GM18951 (cell line): Measurements from ENCODE around the gene CYBRD1.
A peak's percentile ranks its signal among the peaks of the same experiment; 100 is the strongest.
"Not testable (repeated sequence)": the region's sequence is repeated elsewhere in the genome, so short reads cannot be mapped to it uniquely, and the experiment has no call there.

Source experiments
- POLR2A ChIP-seq: IDR thresholded peaks from 4 replicates; pipeline ENCODE4 v1.6.1; 2011; ENCODE audit warnings: mild to moderate bottlenecking; ENCODE audit not compliant: insufficient read length, insufficient read depth; ENCODE audit errors: extremely low read depth
- in situ Hi-C: fragments of 300-500 bp; cut with MboI; formaldehyde crosslinking; loops from one replicate; pipeline ENCODE4 v1.12.0; 2022; ENCODE audit warnings: low sequenced_read_pairs, mixed read lengths, inconsistent platforms; ENCODE audit not compliant: unreplicated experiment

The CYBRD1 gene, protein sequence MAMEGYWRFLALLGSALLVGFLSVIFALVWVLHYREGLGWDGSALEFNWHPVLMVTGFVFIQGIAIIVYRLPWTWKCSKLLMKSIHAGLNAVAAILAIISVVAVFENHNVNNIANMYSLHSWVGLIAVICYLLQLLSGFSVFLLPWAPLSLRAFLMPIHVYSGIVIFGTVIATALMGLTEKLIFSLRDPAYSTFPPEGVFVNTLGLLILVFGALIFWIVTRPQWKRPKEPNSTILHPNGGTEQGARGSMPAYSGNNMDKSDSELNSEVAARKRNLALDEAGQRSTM

DNA sequence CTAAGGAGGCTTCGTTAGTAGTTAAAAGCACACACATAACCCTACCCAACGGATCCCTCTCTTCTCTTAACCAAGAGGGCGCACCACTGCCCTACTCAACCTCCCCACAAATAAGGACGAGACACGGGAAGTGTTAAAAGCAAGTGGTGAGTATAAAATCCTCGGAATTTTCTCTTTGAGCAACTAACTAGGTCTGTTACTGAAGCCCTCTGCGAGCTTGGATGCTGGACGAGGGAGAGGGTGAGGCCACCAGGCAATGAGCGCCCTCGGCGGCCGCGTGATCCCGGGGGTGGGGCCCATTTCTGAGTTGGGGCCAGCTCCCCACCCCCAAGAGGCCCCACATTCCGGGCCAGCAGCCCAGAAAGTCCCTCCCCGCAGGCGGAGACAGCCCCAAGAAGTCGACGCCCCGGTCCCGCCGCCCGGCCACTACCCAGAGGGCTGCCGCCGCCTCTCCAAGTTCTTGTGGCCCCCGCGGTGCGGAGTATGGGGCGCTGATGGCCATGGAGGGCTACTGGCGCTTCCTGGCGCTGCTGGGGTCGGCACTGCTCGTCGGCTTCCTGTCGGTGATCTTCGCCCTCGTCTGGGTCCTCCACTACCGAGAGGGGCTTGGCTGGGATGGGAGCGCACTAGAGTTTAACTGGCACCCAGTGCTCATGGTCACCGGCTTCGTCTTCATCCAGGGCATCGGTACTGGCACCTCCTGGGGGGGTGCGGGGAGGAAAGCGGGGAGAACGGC, at the start of gene CYBRD1:
CYBRD1 (plus strand) TSS at position 423 of the 736 bp plus-strand sequence; CDS start at position 495, 72 bp downstream.
- in situ Hi-C loops = no loop called here
- TF ChIP-seq POLR2A = peak; percentile 69

DNA sequence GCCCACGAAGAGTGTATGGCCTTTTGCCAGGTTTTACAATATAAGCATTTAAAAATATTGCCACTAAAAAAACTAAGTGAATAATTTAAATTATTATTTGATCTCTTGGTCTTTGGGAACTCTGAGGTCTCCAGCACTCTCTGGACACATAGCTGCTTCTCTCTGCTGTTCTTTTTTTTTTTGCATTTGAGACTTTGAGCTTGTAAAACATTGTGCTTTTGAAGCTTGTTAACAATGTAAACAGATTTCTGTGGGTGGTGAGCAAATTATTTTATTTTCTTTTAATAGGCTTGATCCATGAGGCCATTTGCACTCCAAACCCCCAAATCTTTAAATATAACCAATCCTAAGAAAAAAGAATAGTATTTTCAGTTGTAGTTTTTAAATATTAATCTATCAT, 46.3 kb upstream of the CYBRD1 start:
- TF ChIP-seq POLR2A = no peak
- in situ Hi-C loops = no loop called here

DNA sequence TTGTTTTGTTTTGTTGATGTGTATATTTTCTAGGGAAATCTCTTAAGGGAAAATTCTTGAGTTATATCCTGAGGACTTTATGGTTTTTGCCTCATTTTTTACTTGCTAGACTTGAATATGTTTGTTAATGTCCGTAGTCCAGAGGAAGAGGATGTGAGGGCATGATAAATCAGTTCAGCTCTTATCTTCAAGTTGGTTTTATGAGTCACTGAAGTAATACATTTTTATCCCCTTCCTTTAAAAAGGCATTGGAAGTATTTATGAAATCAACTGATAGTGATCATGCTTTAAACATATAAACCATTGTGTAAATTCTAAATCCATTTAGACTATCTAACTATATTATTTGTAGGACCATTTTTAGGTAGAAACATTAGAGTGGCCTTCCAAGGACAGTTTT, 43.9 kb upstream of the CYBRD1 start:
- TF ChIP-seq POLR2A = no peak
- in situ Hi-C loops = no loop called here

DNA sequence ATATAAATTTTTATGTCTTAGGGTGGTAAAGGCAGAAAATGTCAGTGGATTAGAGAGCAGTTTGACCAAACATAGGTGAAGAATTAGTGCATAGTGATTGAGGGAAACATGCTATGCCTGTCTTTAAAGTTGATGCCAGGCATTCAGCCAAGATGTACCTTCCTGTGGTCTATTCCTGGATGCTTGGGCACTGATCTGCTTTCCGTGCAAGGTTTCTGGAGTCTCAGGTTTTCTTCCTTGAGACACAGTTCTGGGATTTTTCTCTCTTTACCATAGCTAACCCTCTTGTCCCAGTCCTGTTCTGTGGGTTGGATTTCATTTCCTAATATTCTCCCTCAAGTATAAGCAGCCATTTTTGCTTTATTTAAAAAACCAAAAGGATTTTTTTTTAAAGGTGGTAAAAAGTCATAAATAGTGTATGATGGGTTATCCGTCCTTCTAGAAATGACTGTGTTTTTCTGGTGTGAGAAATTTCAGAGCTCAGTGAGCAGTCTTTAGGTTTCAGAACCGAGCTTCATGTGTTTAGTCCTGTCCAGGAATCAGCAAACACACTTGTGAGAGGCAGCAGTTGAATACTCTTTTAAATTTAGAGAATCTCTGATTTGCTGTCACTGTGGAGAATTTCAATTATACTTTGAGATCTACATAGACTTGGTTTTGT, 43.0 kb upstream of the CYBRD1 start:
- no peak for TF ChIP-seq POLR2A
- in situ Hi-C loops = no loop called here

DNA sequence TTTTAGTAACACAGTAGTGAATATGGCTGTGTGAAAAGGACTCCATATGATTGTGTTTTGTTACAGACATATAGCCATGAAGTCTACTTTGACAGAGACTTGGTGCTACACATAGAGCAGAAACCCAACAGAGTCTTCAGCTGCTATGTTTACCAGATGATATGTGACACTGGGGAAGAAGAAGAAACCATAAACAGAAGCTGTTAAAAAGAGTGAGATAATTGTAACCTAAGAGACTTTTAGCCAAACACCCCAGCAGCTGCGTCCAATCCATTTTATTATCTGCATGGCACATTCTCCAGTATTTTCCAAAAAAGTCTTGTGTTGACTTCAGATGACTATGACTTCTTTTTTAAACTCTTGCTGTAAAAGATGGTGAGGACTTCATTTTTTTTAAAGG, 41.4 kb upstream of the CYBRD1 start:
- in situ Hi-C loops = no loop called here
- TF ChIP-seq POLR2A = no peak

DNA sequence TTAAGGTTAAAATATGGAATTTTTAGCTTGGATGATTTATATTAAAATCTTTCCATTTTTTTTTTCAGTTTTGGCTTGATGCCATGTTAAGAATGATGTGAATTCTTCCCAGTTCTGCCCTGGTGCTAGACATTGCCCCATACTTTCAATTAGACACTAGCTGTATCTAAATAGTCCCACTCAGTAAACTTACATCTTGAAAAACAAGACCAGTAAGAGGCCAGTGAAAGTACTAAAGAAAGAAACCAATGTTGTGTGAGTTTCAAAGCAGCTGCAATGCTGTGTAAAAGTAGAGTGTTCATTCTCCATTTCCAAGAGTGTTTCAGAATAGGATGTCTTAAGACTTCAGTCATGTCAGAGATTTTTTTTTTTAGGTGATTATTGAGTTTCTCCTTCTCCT, 40.0 kb upstream of the CYBRD1 start:
- in situ Hi-C loops = no loop called here
- TF ChIP-seq POLR2A = no peak

DNA sequence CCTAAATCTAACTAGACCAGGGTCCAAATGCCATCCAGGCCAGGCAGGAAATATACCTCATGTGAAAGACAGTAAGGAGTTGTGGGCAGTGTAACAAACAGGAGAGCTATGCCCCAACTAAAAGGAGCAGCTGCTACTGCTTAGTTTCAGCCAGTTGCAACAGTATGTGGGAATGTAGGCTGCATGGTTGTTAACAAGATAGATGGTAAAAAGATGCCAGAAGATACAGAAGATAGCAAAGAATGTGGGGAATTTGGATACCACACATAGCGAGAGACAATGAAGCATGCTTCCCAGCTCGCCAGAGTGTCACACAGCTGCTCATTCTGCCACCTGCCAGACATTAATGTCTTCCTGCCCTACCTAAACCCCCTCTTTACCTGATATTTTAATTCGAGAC, 39.4 kb upstream of the CYBRD1 start:
- no peak for TF ChIP-seq POLR2A
- in situ Hi-C loops = no loop called here

DNA sequence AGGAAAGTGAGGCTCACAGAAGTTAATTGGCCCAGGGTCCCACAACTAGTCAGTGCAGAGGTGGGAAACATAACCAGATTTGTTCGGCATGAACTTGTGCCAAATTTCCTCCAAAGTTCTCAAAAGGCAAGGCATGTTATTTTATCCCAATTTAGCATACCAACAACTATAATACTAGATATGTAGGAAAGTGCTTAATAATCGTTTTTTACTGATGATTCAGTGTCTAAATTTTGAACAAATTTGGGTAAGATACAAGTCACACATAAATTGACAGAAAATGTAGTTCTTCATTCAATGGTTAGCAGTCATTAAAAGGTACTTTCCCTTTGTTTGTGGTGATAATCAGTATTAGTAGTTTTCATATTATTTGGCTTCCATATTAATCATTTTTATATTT, 38.5 kb upstream of the CYBRD1 start:
- in situ Hi-C loops = no loop called here
- TF ChIP-seq POLR2A = no peak

DNA sequence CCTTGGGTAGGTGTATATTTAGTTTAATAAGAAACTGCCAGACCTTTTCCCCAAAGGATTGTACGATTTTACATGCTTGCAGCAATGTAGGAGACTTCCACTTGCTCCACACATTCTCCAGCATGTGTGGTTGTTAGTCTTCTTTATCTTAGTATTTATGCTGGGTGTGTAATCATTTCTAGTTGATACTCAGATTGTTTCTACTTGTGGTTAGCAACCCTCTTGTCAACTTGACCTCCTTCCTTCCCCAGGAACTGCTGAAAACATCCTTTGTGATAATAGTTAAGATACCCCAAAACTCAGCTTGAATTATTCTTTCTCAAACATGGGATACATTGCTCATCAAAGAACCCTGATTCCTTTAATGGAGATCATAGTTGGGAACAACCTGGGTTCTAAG, 37.2 kb upstream of the CYBRD1 start:
- in situ Hi-C loops = no loop called here
- TF ChIP-seq POLR2A = no peak

DNA sequence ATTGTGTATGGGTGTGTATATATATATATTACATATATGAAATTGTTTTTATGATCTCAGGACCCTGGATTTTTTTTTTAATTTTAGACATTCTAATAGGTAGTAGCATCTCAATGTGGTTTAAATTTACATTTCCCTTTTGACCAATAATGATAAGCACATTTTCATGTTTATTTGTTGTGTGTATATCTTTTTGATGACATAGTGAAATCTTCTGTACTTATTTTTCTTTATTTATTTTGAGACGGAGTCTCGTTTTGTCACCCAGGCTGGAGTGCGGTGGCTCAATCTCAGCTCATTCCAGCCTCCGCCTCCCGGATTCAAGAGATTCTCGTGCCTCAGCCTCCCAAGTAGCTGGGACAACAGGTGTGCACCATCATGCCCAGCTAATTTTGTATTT, 35.1 kb upstream of the CYBRD1 start:
- no peak for TF ChIP-seq POLR2A
- in situ Hi-C loops = no loop called here

DNA sequence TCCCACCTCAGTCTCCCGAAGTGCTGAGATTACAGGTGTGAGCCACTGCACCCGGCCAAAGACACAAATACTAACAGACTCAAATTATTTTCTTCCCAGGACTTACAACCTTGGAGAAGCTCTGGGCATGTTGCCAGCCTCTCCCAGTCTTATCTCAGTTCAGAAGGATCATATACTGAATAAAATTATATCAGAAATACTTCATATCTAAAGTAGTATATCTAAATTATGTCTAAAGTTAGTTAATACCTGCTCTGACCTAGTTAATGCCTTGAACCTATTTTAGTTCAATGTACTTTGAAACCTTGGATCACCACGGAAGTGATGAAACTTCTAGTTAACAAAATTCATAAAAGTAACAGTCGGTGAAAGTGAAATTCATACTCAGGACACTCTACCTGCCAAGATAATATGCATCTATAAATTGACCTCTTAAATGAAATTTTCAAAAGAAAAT, 34.4 kb upstream of the CYBRD1 start:
- in situ Hi-C loops = no loop called here
- TF ChIP-seq POLR2A = no peak

DNA sequence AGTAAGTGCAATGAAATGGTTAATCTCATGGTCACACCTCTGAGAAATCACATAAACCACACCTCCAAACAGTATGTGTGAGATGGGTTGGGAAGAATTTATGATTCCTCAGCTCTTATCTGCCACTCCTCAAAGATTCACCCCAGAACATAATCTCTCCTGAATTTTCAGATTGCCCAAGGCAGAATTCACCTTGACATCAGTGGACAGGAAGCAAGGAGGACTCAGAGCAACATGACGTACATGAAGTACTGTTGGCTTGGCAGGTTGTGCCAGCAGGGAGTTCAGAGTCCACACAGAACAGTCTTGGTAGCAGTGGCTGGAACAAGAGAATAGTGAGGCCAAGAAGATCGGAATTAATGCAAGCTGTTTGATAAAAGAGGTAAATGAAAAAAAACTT, 31.7 kb upstream of the CYBRD1 start:
- in situ Hi-C loops = no loop called here

DNA sequence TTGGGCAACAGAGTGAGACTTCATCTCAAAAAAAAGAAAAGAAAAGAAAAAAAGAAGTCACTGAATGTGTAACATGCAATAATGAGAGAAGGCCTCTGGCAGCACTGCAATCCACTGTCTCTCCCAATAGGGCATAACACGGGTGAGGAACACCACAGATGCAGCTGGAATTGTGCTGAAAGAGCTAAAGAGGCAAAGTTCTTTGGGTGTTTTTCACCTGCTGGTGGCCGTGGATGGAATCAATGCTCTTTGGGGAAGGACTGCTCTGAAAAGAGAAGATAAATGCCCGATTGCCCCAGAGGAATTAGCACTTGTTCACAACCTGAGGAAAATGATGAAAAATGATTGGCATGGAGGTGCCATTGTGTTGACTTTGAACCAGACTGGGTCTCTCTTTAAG, 31.0 kb upstream of the CYBRD1 start:
- in situ Hi-C loops = no loop called here

More for the DNA sequence above, 31.7 kb upstream of the CYBRD1 start:
- no peak for TF ChIP-seq POLR2A

DNA sequence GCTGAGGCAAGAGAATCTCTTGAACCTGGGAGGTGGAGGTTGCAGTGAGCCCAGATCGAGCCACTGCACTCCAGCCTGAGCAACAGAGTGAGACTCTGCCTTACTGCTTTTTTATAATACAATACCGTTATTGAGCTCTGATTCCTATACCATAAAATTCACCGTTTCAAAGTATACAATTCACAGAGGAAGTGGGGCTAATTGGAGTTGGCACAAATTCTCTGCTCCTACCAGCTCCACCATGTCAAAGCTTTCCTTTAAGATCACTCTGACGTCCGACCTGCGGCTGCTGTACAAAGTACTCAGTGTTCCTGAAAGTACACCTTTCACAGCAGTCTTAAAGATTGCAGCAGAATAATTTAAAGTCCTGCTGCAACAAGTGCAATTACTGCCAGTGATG, 29.6 kb upstream of the CYBRD1 start:
- no peak for TF ChIP-seq POLR2A
- in situ Hi-C loops = no loop called here

More for the DNA sequence above, 31.0 kb upstream of the CYBRD1 start:
- TF ChIP-seq POLR2A = no peak

DNA sequence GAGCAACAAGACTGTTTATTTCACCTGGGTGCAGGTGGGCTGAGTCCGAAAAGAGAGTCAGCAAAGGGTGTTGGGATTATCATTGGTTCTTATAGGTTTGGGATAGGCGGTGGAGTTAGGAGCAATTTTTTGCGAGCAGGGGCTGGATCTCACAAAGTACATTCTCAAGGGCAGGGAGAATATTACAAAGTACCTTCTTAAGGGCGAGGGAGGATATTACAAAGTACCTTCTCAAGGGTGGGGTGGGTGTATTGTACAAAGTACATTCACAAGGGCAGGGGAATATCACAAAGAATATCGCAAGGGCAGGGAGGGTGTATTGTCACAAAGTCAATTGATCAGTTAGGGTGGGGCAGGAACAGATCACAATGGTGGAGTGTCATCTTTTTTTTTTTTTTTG, 24.6 kb upstream of the CYBRD1 start:
- in situ Hi-C loops = not testable (repeated sequence)
